IPS-11a (cell line): ENCODE results near the gene ELL.
"Not testable (repeated sequence)": the region's sequence is repeated elsewhere in the genome, so short reads cannot be mapped to it uniquely, and the experiment has no call there.

ENCODE experiments used
- H3K4me3 ChIP-seq: one replicate; pipeline ENCODE4 v1.5.1; 2013; ENCODE audit warnings: low read depth, low read length, control low read depth

Gene ELL

GRCh38 chr19:18405754-18406153 is 116.1 kb downstream of the ELL start:
- H3K4me3 ChIP-seq, result not testable (repeated sequence)

GRCh38 chr19:18402455-18403248 is 119.2 kb downstream of the ELL start:
- H3K4me3 ChIP-seq, result not testable (repeated sequence)

GRCh38 chr19:18401580-18402112 is 120.2 kb downstream of the ELL start:
- H3K4me3 ChIP-seq, result no peak overlapping the region

- no peak overlapping the region for H3K4me3 ChIP-seq
Measured at GRCh38 chr19:18399008-18399407, 122.9 kb downstream of the ELL start.

- no peak within 1 kb of the TSS for H3K4me3 ChIP-seq
Measured at GRCh38 chr19:18397242-18398202, 124.3 kb downstream of the ELL start, which contains the start of gene LRRC25. Gene LRRC25, minus strand, starts transcription at chr19:18397622. Its CDS starts 659 bp downstream, at chr19:18396963.

- H3K4me3 ChIP-seq, result no peak overlapping the region
Measured at GRCh38 chr19:18396471-18397241, 125.2 kb downstream of the ELL start.

- no peak overlapping the region for H3K4me3 ChIP-seq
Measured at GRCh38 chr19:18393836-18394235, 128.0 kb downstream of the ELL start.

GRCh38 chr19:18392926-18393325 is 128.9 kb downstream of the ELL start:
- no peak overlapping the region for H3K4me3 ChIP-seq
